Astrocyte (in vitro differentiated cells and primary cell): ENCODE results near the gene EIF4A2. TPM values are rescaled to one million over a fixed set of nuclear protein-coding genes. Genes with fewer than 3 reads are reported as not detected.

ENCODE experiments used
- DNase-seq: peaks from one replicate; pipeline ENCODE4 v3.0.0-alpha.2; 2010; ENCODE audit warnings: low read depth
- FAIRE-seq: peaks from 2 replicates; lab custom pipeline; 2011; peaks lifted over from hg19 to GRCh38; lab: Jason Lieb, UNC
- H2AFZ ChIP-seq: 2 replicates; pipeline ENCODE4 v1.6.0; 2012; ENCODE audit warnings: low read depth, low read length, inconsistent platforms
- H3K27ac ChIP-seq: 2 replicates; pipeline ENCODE4 v1.5.1; 2011; ENCODE audit warnings: low read depth, low read length, inconsistent platforms
- H3K27me3 ChIP-seq: 2 replicates; pipeline ENCODE4 v1.6.0; 2011; ENCODE audit warnings: low read length, inconsistent platforms; ENCODE audit not compliant: insufficient read depth
- H3K36me3 ChIP-seq: 2 replicates; pipeline ENCODE4 v1.5.1; 2011; ENCODE audit warnings: low read length, inconsistent platforms; ENCODE audit not compliant: insufficient read depth
- H3K4me1 ChIP-seq: 2 replicates; pipeline ENCODE4 v1.5.1; 2011; ENCODE audit warnings: low read length, inconsistent platforms; ENCODE audit not compliant: insufficient read depth
- H3K4me2 ChIP-seq: 2 replicates; pipeline ENCODE4 v1.6.0; 2012; ENCODE audit warnings: low read length, inconsistent platforms
- H3K4me3 ChIP-seq: 2 replicates; pipeline ENCODE4 v1.5.1; 2011; ENCODE audit warnings: low read depth, mild to moderate bottlenecking, low read length, inconsistent platforms; ENCODE audit not compliant: insufficient read depth
- H3K79me2 ChIP-seq: 2 replicates; pipeline ENCODE4 v1.6.0; 2012; ENCODE audit warnings: mild to moderate bottlenecking, low read length, inconsistent platforms; ENCODE audit not compliant: insufficient read depth
- H3K9ac ChIP-seq: 2 replicates; pipeline ENCODE4 v1.6.0; 2012; ENCODE audit warnings: mild to moderate bottlenecking, low read length, inconsistent platforms
- H3K9me3 ChIP-seq: 2 replicates; pipeline ENCODE4 v1.5.1; 2012; ENCODE audit warnings: low read depth, mild to moderate bottlenecking, low read length, inconsistent platforms; ENCODE audit not compliant: insufficient read depth
- H4K20me1 ChIP-seq: 2 replicates; pipeline ENCODE4 v1.6.0; 2012; ENCODE audit warnings: low read length, inconsistent platforms; ENCODE audit not compliant: insufficient read depth
- H3K27ac Mint-ChIP-seq: one replicate; pipeline ENCODE4 v1.8.0; 2021; ENCODE audit warnings: mild to moderate bottlenecking, mixed read lengths; ENCODE audit not compliant: unreplicated experiment
- H3K27me3 Mint-ChIP-seq: one replicate; pipeline ENCODE4 v1.8.0; 2021; ENCODE audit warnings: low read depth, mixed read lengths; ENCODE audit not compliant: unreplicated experiment
- H3K36me3 Mint-ChIP-seq: one replicate; pipeline ENCODE4 v1.8.0; 2021; ENCODE audit warnings: low read depth, mixed read lengths; ENCODE audit not compliant: unreplicated experiment
- H3K4me1 Mint-ChIP-seq: one replicate; pipeline ENCODE4 v1.8.0; 2021; ENCODE audit warnings: low read depth, mixed read lengths; ENCODE audit not compliant: unreplicated experiment
- H3K4me3 Mint-ChIP-seq: one replicate; pipeline ENCODE4 v1.8.0; 2021; ENCODE audit warnings: mild to moderate bottlenecking, moderate library complexity, mixed read lengths; ENCODE audit not compliant: unreplicated experiment
- H3K9me3 Mint-ChIP-seq: one replicate; pipeline ENCODE4 v1.8.0; 2021; ENCODE audit warnings: mild to moderate bottlenecking, mixed read lengths; ENCODE audit not compliant: unreplicated experiment
- CTCF ChIP-seq: IDR thresholded peaks from 2 replicates; pipeline ENCODE4 v1.5.1; 2011; ENCODE audit warnings: low read depth, mild to moderate bottlenecking, inconsistent platforms, low read length, moderate library complexity; ENCODE audit not compliant: insufficient read depth
- EZH2 ChIP-seq: IDR thresholded peaks from 2 replicates; pipeline ENCODE4 v1.6.1; 2012; ENCODE audit warnings: mild to moderate bottlenecking, low read length, inconsistent platforms; ENCODE audit not compliant: insufficient read depth
- microRNA-seq: library from miRNA; unstranded; fragments of <30 nt; microRNA quantifications from one replicate; pipeline ENCODE4 v1.2.0, GENCODE V29; 2020
- total RNA-seq: library from RNA; stranded (reverse); gene quantifications from 2 replicates; pipeline ENCODE4 v1.2.1, GENCODE V29; 2021

The EIF4A2 gene
- total RNA-seq, 1 donor from 2014 or later = 323 TPM

- Mint-ChIP-seq H3K27me3 (peaks cover 50% of the 10 kb centered on the region), H3K4me3 (no peak overlapping the region), H3K9me3 (peaks cover 1% of the 10 kb centered on the region), H3K36me3 (peaks cover 2% of the 10 kb centered on the region), H3K4me1 (no peaks in the 10 kb centered on the region), H3K27ac (no peak overlapping the region)
- DNase-seq = no peak
- Histone ChIP-seq H3K36me3 (no peaks in the 10 kb centered on the region), H3K4me1 (no peaks in the 10 kb centered on the region), H3K9ac (no peak overlapping the region), H3K4me2 (no peak overlapping the region), H3K4me3 (no peak overlapping the region), H4K20me1 (no peaks in the 10 kb centered on the region), H3K79me2 (no peaks in the 10 kb centered on the region), H3K27me3 (peaks cover 48% of the 10 kb centered on the region), H3K27ac (no peak overlapping the region), H3K9me3 (no peaks in the 10 kb centered on the region), H2AFZ (no peak overlapping the region)
- TF ChIP-seq CTCF (no peak), EZH2 (no peak)
- no peak for FAIRE-seq
These were observed 48.9 kb downstream of the EIF4A2 start for GRCh38 chr3:186832276-186832675.

Small RNA genes lying within 50 kb of the gene (microRNA-seq; reads per million reads assigned to microRNA genes)
- 45.7 reads per million, percentile 57 among the genes with 10 or more reads in this experiment for gene MIR1248

Other genes starting within 250 kb of the EIF4A2 start
- gene CRYGS, start 239.2 kb upstream of the EIF4A2 start, total RNA-seq = 1.3 and 2.1 TPM in 2 replicates
- gene TBCCD1, start 216.2 kb upstream of the EIF4A2 start, total RNA-seq = 8.7 and 10.2 TPM in 2 replicates
- 83.0 and 84.3 TPM in 2 replicates for gene DNAJB11, start 212.9 kb upstream of the EIF4A2 start, total RNA-seq
- not detected in 2 replicates for gene AHSG, start 170.5 kb upstream of the EIF4A2 start, total RNA-seq
- not detected in 2 replicates for gene FETUB, start 143.2 kb upstream of the EIF4A2 start, total RNA-seq
- not detected in 2 replicates for gene HRG, start 117.6 kb upstream of the EIF4A2 start, total RNA-seq
- gene KNG1, start 66.2 kb upstream of the EIF4A2 start, total RNA-seq = not detected in 2 replicates
- gene RFC4, start 22.9 kb downstream of the EIF4A2 start, total RNA-seq = 9.2 and 13.1 TPM in 2 replicates
- gene ADIPOQ, start 59.1 kb downstream of the EIF4A2 start, total RNA-seq = not detected in 2 replicates
- gene ST6GAL1, start 146.9 kb downstream of the EIF4A2 start, total RNA-seq = 15.8 and 19.3 TPM in 2 replicates